A549 (cell line): ENCODE measurements around the gene AK1.

ENCODE experiments used
- EHF ChIP-seq: fragments of 250-450 bp; sonication (Bioruptor Pico); IDR thresholded peaks from 2 replicates; pipeline ENCODE4 v1.5.0; 2020; ENCODE audit warnings: mild to moderate bottlenecking
- EP300 ChIP-seq, 2 experiments: fragments of >200 bp; sonication (Bioruptor Twin); formaldehyde crosslinking; IDR thresholded peaks; 2 replicates in 1 of 2; 3 replicates in 1 of 2; pipeline ENCODE4 v1.6.1; 2016 to 2017
- GATA3 ChIP-seq: IDR thresholded peaks from 2 replicates; pipeline ENCODE4 v1.6.1; 2012; ENCODE audit warnings: borderline replicate concordance
- MAZ ChIP-seq: fragments of 150-350 bp; IDR thresholded peaks from 2 replicates; pipeline ENCODE4 v1.6.1; 2014; ENCODE audit warnings: antibody characterized with exemption, low read depth, low read length, borderline replicate concordance
- NFE2L2 ChIP-seq: fragments of 150-350 bp; conservative IDR thresholded peaks from 2 replicates; pipeline ENCODE4 v1.6.1; 2014; ENCODE audit warnings: low read length
- POLR2A ChIP-seq: IDR thresholded peaks from 2 replicates; pipeline ENCODE4 v1.6.1; 2012; ENCODE audit warnings: mild to moderate bottlenecking, low read length
- SMC3 ChIP-seq: fragments of >200 bp; sonication (Bioruptor Twin); formaldehyde crosslinking; IDR thresholded peaks from 3 replicates; pipeline ENCODE4 v1.6.1; 2018; ENCODE audit warnings: inconsistent platforms
- ZFP36 ChIP-seq: fragments of 450-650 bp; IDR thresholded peaks from 2 replicates; pipeline ENCODE4 v1.6.1; 2014; ENCODE audit warnings: borderline replicate concordance; ENCODE audit not compliant: partially characterized antibody
- TF ChIP-seq, protein P1 (sequence below): IDR thresholded peaks from 2 replicates; pipeline ENCODE4 v1.6.1; 2012
- TF ChIP-seq, protein P2 (sequence below): fragments of >200 bp; sonication (Bioruptor Twin); formaldehyde crosslinking; IDR thresholded peaks from 3 replicates; pipeline ENCODE4 v1.5.1; 2016
- TF ChIP-seq, protein P3 (sequence below): fragments of >200 bp; sonication (Bioruptor Twin); formaldehyde crosslinking; IDR thresholded peaks from 3 replicates; pipeline ENCODE4 v1.6.1; 2016
- TF ChIP-seq, protein P4 (sequence below): IDR thresholded peaks from 2 replicates; pipeline ENCODE4 v1.6.1; 2012

DNA sequence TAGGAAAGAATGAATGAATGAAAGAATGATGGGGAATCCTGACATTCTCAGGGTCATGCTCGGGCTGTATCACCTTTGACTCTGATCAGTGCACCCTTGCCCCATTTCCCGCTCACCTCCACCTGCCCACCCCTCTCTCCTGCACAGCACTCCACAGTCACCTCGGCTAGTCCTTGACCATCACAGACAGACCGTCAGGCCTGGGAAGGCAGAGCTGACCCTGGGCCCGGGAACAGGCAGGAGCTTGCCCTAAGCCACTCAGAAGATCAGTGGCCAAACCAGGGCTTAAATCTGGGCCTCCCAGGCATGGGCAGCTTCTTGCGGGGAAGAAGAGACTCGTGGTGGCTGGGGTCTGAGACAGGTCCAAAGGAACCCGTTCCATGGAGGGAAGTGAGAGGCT lies 18.3 kb upstream of the AK1 start:
- TF ChIP-seq SMC3: no peak
- no peak for TF ChIP-seq EP300 (IDR thresholded peaks at IDR 0.05)
- TF ChIP-seq, protein P1, sequence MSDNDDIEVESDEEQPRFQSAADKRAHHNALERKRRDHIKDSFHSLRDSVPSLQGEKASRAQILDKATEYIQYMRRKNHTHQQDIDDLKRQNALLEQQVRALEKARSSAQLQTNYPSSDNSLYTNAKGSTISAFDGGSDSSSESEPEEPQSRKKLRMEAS: no peak
- no peak for TF ChIP-seq POLR2A
- TF ChIP-seq, protein P2, sequence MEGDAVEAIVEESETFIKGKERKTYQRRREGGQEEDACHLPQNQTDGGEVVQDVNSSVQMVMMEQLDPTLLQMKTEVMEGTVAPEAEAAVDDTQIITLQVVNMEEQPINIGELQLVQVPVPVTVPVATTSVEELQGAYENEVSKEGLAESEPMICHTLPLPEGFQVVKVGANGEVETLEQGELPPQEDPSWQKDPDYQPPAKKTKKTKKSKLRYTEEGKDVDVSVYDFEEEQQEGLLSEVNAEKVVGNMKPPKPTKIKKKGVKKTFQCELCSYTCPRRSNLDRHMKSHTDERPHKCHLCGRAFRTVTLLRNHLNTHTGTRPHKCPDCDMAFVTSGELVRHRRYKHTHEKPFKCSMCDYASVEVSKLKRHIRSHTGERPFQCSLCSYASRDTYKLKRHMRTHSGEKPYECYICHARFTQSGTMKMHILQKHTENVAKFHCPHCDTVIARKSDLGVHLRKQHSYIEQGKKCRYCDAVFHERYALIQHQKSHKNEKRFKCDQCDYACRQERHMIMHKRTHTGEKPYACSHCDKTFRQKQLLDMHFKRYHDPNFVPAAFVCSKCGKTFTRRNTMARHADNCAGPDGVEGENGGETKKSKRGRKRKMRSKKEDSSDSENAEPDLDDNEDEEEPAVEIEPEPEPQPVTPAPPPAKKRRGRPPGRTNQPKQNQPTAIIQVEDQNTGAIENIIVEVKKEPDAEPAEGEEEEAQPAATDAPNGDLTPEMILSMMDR: no peak
- TF ChIP-seq GATA3: no peak
- no peak for TF ChIP-seq EHF
- no peak for TF ChIP-seq MAZ
- TF ChIP-seq, protein P3, sequence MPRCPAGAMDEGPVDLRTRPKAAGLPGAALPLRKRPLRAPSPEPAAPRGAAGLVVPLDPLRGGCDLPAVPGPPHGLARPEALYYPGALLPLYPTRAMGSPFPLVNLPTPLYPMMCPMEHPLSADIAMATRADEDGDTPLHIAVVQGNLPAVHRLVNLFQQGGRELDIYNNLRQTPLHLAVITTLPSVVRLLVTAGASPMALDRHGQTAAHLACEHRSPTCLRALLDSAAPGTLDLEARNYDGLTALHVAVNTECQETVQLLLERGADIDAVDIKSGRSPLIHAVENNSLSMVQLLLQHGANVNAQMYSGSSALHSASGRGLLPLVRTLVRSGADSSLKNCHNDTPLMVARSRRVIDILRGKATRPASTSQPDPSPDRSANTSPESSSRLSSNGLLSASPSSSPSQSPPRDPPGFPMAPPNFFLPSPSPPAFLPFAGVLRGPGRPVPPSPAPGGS: no peak
- TF ChIP-seq NFE2L2: no peak
- TF ChIP-seq ZFP36: no peak
- TF ChIP-seq, protein P4, sequence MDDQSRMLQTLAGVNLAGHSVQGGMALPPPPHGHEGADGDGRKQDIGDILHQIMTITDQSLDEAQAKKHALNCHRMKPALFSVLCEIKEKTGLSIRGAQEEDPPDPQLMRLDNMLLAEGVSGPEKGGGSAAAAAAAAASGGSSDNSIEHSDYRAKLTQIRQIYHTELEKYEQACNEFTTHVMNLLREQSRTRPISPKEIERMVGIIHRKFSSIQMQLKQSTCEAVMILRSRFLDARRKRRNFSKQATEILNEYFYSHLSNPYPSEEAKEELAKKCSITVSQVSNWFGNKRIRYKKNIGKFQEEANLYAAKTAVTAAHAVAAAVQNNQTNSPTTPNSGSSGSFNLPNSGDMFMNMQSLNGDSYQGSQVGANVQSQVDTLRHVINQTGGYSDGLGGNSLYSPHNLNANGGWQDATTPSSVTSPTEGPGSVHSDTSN: no peak
